Measurements from ENCODE around the gene OSBPL10.

OSBPL10 gene

GRCh38 chr3:31732548-31732947, 248.5 kb downstream of the OSBPL10 start:
- DNase-seq: no peak

- DNase-seq: no peak
These were observed 251.5 kb downstream of the OSBPL10 start for GRCh38 chr3:31729573-31729972.

- DNase-seq: no peak
These were observed 252.0 kb downstream of the OSBPL10 start for GRCh38 chr3:31729082-31729481.

GRCh38 chr3:31728403-31728802, 252.7 kb downstream of the OSBPL10 start:
- no peak for DNase-seq

- no peak for DNase-seq
These were observed 255.1 kb downstream of the OSBPL10 start for GRCh38 chr3:31725976-31726375.

- no peak for DNase-seq
These were observed 255.5 kb downstream of the OSBPL10 start for GRCh38 chr3:31725568-31725967.

- DNase-seq: no peak
These were observed 256.4 kb downstream of the OSBPL10 start for GRCh38 chr3:31724651-31725050.

GRCh38 chr3:31724116-31724515, 256.9 kb downstream of the OSBPL10 start:
- no peak for DNase-seq

- no peak for DNase-seq
These were observed 257.4 kb downstream of the OSBPL10 start for GRCh38 chr3:31723701-31724100.

- DNase-seq: no peak
These were observed 259.4 kb downstream of the OSBPL10 start for GRCh38 chr3:31721676-31722075.

- DNase-seq: no peak
These were observed 266.4 kb downstream of the OSBPL10 start for GRCh38 chr3:31714495-31715280.

GRCh38 chr3:31713816-31714215, 267.2 kb downstream of the OSBPL10 start:
- no peak for DNase-seq

- DNase-seq: no peak
These were observed 270.8 kb downstream of the OSBPL10 start for GRCh38 chr3:31710123-31710803.

GRCh38 chr3:31709526-31709925, 271.5 kb downstream of the OSBPL10 start:
- DNase-seq: no peak

GRCh38 chr3:31709005-31709404, 272.1 kb downstream of the OSBPL10 start:
- DNase-seq: no peak

GRCh38 chr3:31707286-31707685, 273.8 kb downstream of the OSBPL10 start:
- DNase-seq: no peak

GRCh38 chr3:31705736-31706135, 275.3 kb downstream of the OSBPL10 start:
- DNase-seq: no peak

GRCh38 chr3:31704591-31705179, 276.4 kb downstream of the OSBPL10 start:
- no peak for DNase-seq

GRCh38 chr3:31704156-31704555, 276.9 kb downstream of the OSBPL10 start:
- DNase-seq: no peak

GRCh38 chr3:31701286-31701685, 279.8 kb downstream of the OSBPL10 start:
- no peak for DNase-seq

GRCh38 chr3:31699309-31699953, 281.6 kb downstream of the OSBPL10 start:
- DNase-seq: no peak

GRCh38 chr3:31696815-31697548, 284.1 kb downstream of the OSBPL10 start:
- no peak for DNase-seq

GRCh38 chr3:31696009-31696297, 285.1 kb downstream of the OSBPL10 start:
- DNase-seq: no peak
